Measurements from ENCODE around the gene RDH13.
"Not testable (repeated sequence)": the region's sequence is repeated elsewhere in the genome, so short reads cannot be mapped to it uniquely, and the experiment has no call there.

RDH13 gene, protein sequence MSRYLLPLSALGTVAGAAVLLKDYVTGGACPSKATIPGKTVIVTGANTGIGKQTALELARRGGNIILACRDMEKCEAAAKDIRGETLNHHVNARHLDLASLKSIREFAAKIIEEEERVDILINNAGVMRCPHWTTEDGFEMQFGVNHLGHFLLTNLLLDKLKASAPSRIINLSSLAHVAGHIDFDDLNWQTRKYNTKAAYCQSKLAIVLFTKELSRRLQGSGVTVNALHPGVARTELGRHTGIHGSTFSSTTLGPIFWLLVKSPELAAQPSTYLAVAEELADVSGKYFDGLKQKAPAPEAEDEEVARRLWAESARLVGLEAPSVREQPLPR

DNA sequence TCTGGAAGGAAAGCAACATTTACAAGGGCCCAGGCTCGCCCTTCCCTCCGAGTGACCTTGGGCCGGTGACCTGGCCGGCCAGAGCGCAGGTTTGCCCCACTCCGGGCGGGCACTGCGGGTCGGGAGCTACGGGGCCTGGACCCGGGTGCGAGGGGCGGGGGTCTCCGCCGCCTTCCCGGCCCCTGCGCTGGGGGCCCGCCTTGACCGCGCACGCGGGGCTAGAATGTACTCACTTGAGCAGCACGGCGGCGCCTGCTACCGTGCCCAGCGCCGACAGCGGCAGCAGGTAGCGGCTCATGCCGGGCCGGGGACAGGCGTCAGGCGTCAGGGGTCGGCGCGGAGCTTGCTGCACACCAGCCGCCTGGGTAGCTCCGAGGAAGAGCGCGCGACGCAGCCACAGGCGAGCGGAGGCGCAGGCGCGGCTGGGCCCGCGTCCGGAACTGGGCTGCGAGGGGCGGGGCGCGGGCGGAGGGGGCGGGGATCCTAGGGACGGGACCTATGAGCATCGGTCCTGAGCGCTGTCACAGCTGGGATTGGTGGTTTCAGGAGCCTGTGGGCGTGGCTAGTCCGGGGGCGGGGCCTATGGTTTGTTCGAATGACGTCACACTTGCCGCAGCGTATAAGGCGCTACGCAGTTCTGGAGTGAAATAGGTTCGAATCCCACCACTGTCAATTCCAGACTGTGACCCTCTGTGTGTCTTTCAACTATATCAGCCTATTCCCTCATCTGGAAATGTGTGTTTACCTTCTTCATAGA lies at the start of gene RDH13:
RDH13 (minus strand) TSS at position 414 of the 757 bp plus-strand sequence; CDS start at position 298, 116 bp downstream.
- peak; percentile 94 for DNase-seq (ENCODE audit: low read depth)

DNA sequence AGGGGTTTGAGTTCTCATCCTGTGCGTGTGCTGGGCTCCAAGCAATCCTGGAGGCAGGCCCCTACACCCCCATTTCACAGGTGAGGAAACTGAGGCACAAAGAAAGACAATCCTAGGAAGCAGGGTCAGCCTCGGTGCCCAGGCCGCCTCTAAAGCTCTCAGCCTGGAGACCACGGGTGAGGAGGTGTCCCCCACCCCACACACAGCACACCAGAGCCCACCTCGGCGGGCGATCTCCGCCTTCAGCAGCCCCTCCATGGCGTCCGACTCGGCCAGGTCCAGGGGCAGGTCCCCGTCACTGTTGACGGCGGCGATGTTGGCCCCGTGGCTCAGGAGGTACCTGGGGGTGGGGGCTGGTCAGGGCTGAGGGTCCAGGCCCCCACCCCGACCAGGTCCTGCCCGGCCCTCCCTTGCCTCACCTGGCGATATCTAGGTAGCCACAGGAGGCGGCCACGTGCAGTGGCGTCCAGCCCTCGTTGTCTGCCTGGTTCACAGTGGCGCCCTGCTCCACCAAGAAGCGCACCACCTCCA lies 49.4 kb upstream of the RDH13 start:
- DNase-seq (ENCODE audit: low read depth) = no peak

DNA sequence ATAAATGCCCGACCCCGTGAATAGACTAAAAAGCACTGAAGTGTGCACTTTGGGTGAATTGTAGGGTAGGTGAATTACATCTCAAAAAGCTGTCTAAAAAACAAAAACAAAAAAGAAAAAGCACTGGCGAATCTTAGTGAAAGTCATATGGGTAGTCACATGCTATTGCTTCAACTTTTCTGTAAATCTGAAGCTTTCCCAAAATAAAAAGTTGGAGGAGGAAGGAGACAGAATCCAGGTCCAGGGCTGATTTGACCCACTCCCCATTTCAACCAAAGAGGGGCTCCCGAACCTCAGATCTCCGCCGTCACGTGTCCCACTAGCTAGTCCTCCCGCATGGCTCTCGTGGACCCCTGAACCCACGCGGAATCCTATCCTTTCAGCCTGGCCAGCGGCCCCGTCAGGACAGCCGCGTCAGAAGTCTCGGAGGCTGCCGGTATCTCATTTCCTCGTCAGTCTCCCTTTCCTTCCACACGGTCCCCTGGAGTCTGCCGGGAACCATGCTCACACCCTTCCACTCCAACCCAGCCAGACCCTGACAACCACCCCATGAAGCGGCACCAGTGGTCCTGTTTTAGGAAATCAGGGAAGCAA lies 48.4 kb upstream of the RDH13 start:
- no peak for DNase-seq (ENCODE audit: low read depth)

DNA sequence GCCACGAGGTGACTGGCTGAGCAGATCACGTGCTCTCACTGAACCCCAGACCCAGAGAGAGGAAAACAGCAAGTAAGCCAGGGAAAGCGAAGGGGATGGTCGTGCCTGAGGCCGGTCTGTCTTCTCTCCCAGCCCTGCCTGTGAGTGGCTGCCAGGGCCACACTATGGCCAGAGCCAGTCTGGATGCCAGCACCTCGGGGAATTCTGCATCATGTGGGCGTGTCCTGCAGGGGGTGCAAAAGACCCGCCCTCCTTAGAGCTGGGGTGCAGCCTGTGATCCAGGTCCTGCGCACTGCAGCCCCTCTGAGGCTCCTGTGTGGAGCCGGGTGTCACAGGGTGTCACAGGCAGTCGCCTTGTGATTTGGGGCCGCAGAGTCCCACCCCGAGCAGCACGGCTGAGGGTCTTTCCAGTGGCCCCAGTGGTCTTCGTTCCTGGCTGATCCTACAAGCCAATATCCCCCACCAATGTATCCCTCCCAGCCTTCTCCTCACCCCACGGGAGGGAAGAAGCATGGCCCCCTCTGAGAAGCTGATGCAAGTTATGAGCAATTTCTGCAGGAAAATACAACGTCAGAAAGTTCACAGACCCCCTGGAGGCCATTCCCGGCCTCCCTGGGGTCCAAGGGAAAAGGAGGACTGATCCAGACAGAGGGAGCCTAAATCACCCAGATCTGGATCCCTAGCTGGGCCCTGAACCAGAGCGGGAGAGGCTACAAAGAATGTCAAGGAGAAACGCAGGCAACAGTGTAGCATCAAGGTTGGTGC lies 46.8 kb upstream of the RDH13 start:
- DNase-seq (ENCODE audit: low read depth) = no peak

DNA sequence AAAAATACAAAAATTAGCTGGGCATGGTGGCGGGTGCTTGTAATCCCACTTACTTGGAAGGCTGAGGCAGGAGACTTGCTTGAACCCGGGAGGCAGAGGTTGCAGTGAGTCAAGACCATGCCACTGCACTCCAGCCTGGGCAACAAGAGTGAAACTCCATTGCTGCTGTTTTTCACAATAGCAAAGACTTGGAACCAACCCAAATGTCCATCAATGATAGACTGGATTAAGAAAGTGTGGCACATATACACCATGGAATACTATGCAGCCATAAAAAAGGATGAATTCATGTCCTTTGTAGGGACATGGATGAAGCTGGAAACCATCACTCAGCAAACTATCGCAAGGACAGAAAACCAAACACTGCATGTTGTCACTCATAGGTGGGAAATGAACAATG lies 44.3 kb upstream of the RDH13 start:
- DNase-seq (ENCODE audit: low read depth) = not testable (repeated sequence)

DNA sequence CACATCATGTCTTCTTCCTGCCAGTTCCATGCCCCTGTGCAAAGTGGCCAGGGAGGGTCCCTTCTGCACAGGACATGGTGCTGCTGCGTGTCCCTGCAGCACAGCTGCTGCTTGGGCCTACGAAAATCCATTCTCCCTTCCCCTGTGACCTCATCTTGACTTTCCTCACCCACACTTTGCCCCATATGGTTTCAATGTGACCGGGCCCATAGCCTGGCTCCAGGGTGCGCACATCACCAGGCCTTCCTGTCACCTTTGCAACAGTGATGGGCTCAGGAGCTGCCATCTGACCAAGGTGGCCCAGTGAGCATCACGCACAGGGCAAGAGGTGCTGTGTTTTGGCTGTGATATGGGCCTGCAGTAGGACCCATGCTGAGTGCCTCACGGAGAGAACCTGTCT lies 43.6 kb upstream of the RDH13 start:
- DNase-seq (ENCODE audit: low read depth) = no peak

DNA sequence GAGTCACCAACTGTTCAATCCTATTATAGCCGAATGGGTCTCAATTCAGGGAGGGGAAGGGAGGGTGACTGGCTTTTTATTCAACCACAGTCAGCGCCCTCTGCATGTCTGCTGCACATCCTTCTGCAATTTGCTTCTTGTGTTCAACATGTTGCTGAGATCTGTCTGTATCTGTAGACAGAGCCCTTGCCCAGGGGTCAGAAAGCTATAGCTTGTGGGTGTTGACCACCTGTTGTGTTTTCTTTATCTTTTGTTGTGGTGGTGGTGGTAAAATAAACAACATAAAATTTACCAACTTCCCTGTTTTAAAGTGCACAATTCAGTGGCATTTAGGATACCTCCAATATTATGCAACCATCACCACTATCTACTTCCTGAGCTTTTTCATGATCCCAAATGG lies 42.3 kb upstream of the RDH13 start:
- DNase-seq (ENCODE audit: low read depth) = no peak

DNA sequence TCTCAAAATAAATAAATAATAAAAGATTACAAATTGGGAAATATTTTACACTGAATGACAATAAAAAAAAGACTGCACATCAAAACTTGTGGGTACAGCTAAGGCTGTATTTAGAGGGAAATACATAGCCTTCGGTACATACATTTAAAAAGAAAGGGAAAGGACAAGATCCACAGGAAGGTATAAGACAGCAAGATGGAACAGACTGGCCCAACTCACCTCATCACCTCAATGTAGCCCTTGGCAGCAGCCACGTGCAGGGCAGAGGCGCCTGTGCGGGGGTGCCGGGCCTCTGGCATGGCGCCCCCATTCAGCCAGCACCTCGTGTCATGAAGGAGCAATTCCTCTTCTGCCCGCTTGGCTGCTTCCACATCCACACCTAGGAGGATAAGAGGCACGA lies 40.2 kb upstream of the RDH13 start:
- DNase-seq (ENCODE audit: low read depth) = no peak

DNA sequence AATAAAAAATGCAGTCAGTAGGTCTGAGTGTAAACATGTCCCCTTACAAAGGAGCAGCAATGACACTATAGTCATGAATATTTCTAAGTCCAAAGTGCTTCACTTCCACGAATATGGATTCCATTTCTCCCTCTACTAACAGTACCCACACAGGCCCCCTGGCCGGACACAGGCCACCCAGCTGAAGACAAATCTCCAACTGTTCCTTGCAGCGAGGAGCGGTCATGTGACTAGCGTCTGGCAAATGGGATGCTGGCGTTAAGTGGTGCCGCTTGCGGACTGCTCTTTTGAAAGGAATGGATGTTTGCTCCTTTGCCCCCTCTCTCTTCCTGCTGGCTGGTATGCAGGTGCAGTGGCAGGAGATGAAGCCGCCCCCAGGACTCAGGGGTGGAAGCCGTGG lies 38.3 kb upstream of the RDH13 start:
- no peak for DNase-seq (ENCODE audit: low read depth)

DNA sequence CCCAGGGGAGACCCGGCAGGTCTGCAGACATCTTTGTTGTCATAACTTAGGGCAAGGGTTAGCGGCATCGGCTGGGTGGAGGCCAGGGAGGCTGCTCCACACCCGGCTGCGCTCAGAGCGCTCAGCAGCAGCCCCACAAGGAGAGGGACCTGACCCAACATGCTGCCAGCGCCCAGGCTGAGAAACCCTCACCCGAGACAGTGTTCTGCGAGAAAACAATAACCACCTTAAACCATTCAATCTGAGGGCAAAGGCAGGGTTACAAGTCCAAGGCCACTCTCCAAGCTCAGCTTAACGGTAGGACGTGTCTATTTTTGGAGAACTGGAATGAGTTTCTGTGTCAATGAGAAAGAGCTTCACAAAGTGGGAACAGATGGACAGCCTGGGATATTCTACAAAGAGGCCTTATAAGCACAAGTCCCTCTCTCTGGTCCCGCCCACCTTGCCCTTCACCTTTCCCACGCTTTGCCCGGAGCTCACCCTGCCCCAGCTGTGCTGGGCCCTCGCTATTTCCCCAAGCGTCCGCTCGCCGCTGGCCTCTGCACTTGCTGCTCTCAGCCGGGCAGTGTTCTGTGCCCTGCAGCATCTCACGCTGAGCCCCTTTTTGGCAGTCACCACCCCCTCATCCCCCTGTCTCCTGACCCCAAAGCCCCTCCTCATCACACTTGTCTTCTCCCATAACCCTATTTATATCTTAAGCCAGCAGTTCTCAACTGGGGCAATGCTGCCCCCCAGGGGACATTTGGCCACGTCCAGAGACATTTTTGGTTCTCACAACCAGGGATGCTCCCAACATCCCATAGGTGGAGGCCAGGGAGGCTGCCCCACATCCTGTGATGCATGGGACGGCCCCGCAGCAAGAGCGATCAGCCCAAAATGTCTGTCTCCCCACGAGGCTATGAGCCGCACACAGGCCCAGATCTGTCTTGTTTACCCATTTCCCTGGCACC lies 36.9 kb upstream of the RDH13 start:
- DNase-seq (ENCODE audit: low read depth) = peak; percentile 31

DNA sequence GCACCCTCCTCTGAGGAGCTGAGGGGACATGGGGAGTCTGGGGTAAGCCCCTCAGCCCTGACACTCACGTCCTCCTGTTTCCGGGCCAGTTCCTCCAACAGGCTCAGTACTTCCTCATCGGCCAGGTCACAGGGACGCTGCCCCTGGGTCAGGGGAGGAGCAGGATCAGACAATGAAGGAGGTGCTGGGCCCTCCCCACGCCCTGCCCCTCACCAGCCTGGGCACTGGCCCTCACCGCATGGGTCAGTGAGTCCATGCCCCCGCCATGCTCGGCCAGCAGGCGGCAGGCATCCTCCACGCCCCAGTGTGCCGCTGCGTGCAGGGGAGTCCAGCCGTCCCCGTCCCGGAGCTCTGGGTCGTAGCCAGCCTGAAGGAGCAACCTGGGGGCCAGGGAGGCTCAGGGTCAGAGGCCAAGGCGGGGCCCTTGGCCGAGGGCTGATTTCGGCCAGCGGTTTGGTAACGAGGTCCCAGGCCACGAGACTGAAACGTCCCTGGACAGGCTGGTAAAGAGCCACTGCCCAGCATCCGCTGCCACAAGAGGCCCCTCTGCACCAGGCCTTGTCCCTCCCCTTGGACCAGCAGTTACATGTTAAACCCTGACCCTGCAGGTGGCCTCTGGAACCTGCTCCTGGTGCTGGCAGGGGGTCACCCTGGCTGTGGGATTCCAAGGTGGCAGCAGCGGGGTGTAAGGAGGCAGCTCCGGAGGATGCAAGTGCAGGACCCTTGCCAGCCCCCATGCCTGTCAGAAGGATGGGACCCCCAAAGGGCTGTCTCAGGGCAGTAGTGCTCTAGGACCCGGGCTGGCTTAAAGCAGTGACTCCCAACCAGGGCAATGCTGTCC lies 36.0 kb upstream of the RDH13 start:
- DNase-seq (ENCODE audit: low read depth) = no peak

DNA sequence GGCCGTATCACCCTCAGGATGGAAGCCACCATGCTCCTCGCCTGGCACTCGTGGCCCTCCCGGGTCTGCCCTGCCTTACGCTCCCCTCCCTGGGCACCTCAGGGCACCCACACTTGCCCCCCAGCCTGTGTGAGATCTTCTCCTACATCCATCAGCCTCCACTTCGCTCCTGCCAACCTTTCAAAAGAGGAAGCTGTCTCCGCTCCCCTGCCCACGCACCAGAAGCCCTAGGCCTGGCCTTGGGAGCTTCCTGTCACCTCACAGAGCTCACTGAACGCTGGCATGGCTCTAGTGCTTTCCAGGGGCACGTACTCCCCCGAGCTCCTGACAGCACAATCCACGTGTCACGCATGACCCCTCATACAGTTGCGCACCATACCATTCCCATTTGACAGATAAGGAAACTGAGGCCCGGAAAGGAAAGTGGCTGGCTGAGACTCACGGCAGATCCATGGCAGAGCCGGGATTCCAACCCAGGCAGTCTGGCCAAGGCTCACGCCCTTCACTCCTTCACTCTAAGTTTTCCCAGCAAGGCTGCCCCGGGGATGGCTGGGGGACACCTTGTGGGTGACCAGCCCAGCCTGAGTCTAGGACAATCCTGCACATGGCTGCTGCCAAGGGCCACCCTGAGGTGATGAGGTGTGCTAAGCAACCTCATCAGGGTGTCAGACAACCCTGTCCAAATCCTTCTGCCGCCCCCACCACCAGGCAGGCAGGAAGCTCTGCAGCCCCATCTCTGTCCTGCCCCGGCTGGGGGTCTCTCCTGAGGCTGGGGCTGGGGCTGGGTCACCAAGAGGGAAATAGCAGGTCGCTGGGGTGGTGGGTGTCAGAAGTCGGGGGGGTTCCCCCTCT lies 35.1 kb upstream of the RDH13 start:
- no peak for DNase-seq (ENCODE audit: low read depth)

DNA sequence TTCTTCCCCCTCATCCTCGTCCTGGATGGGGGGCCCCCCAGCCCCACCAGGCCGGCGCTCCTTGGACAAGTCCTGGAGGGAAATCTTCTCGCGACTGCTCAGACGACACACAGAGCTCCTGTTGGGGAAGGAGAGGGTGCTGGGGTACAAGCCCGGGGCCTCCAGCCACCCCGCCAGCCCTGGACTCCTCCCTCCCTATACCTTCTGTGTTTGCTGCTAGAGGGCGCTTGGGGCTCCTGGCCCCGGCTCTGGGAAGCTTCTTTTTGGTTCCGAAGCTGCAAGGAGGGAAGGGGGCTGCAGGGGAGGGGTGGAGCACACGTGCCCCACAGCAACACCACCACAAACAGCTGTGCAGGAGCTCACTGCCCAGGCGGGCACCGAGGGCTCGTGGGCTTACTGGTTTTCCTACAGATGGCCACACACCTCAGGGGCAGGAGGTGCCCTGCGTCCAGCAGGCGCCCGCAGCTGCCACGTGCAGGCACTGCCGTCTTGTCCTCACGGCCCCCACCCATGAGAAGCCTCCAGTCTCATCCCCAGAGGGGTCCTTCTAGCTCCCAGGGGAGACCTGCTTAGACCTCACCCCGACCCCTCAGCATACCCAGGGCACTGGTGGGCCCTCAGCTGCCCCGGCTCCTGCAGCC lies 33.2 kb upstream of the RDH13 start:
- no peak for DNase-seq (ENCODE audit: low read depth)

DNA sequence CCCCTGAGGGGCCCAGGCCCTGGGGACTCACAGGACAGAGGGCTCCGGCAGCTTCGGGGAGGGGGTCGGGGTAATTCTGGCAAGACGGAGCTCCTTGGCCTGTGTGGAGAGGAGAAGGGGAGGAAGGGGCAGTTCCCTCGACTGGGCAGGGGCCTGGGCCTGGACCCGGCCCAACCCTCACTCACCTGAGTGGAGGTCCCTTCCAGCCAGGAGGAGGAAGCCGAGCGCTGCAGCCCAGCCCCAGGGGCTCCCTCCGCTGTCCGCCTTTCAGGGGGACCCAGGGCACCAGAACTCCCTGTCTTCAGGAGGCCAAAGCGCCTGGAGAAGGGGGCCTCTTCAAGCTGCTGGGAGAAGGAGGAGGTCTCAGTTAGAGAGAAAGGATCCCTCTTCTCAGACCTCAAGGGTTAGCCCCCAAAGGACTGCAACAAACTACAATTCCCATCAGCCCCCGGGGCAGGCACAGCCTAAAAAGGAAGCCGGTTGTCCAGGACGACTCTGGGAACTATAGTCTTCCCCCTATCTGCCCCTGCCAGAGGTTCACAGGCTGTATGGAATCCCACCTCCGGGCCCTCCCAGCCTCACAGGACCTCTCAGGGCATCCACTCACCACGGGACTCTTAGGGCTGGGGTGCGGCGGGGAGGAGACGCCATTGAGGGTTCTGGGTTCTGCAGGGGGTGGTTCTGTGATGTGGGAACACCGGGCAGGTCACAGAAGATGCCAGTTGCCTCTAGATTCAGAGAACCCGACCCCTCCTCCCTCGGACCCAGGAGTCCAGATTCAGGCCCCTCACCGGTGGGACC lies 32.5 kb upstream of the RDH13 start:
- DNase-seq (ENCODE audit: low read depth) = no peak

DNA sequence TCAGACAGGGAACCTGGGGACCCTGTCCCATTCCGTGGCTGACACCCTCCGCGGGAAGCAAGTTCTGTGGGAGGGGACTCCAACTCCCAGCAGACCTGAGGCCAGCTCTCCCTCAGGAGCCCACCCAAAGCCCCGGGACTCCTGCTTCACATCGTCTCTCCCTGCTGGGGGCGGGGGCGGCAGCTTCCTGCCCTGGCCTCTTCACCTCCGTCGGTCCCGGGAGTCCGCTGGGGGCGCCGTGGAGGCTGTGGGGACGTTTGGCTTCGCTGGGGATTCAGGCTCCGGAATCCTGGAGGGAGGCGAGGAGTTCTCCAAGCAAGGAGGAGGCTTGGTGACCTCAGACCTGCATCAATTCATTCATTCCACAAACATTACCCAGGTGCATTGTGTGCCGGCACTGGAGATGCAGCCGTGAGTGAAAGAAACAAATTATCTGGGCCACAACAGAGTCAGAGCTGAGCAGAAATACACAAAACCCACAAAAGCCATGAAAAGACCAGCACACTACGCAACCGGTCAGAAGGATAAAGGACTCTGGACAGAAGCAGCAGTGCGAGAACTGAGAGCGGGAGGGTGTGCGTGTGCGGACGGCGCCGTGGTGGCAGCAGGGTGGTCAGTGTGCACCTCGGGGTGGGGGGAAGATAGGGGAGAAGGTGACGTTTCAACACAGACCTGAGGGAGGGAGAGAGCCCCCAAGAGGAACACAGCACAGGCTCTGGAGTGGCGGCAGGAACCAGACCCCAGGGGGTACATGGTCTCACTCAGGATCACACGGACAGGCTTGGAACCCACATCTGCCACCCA lies 31.7 kb upstream of the RDH13 start:
- DNase-seq (ENCODE audit: low read depth) = no peak

DNA sequence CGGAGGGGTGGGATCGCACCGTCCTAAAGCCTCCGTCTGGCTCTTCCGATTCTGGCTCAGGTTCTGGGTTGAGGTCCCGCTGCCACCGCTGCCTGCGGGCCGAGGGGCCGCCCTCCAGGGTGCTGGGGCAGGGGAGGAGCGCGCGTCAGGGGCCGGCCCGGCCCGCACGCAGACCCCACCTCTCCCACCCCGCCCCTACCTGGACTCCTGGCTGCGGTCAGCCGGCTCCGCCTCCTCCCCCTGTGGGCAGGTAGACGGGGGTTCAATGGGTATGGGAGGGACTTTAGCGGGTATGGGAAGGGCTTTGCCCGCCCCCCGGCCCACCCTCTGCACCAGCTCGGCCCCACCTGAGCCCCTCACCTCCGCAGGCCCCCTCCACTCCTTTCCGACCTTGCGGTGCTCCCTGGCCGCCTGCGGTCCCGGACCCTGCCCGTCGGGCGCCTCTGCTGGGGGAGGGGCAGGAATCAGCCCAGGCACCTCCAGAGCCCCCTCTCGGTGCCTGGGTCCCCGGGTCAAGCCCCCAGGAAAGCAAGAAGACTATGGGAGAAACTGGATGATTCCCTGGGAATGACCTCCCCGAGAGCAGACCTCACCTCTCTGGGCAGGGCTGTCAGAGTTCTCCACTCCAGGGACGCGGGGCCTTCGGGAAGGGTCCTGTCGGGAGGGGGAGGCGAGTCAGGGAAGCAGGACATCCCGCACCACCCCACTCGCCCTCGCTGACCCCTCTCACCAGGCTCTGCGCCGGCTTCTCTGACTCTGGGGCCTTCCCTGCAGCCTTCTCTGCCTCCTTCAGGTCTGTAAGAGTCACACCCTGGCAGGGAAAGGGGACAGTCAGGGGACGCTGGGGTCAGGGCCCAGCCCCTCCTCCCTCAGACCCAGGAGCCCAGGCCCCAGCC lies 29.7 kb upstream of the RDH13 start:
- no peak for DNase-seq (ENCODE audit: low read depth)

Measured in fibroblast of the conjunctiva (primary cell).